Common myeloid progenitor, CD34-positive (primary cell): Measurements from ENCODE around the gene FAM20C.
"Not testable (repeated sequence)": the region's sequence is repeated elsewhere in the genome, so short reads cannot be mapped to it uniquely, and the experiment has no call there.

ENCODE experiments used
- CTCF ChIA-PET: fragments of 350-600 bp; sonication (Branson Sonifier 250); formaldehyde crosslinking; loops from one replicate; lab custom pipeline; 2021; ENCODE audit warnings: antibody characterized with exemption; lab: Charles Lee
- POLR2A ChIA-PET: fragments of 350-600 bp; sonication (Branson Sonifier 250); formaldehyde crosslinking; loops from one replicate; lab custom pipeline; 2021; ENCODE audit warnings: antibody characterized with exemption; lab: Charles Lee
- DNase-seq, 3 donors: peaks; one replicate each; pipeline versions ENCODE4 v3.0.0 to v3.0.0-alpha.2; 2013
- H3K27ac ChIP-seq, 2 experiments: 1 replicate in 1 of 2; 2 replicates in 1 of 2; pipeline ENCODE4 v1.7.0; 2013; ENCODE audit warnings: inconsistent platforms in 2 of 2, low read length in 2 of 2, mild to moderate bottlenecking in 2 of 2, low read depth in 1 of 2, moderate library complexity in 1 of 2; ENCODE audit not compliant: severe bottlenecking in 2 of 2, insufficient read depth in 1 of 2, poor library complexity in 1 of 2
- H3K27me3 ChIP-seq, 5 experiments: replicated peaks in 2 of 5; 1 replicate in 3 of 5; 2 replicates in 2 of 5; pipeline versions ENCODE4 v1.6.1 to v1.7.0; 2013; ENCODE audit warnings: low read length in 4 of 5, mild to moderate bottlenecking in 2 of 5, moderate library complexity in 2 of 5, inconsistent platforms in 1 of 5; ENCODE audit not compliant: insufficient read depth in 5 of 5, control insufficient read depth in 4 of 5
- H3K36me3 ChIP-seq, 4 experiments: 1 replicate in 2 of 4; 2 replicates in 2 of 4; pipeline versions ENCODE4 v1.6.1 to v1.7.0; 2013; ENCODE audit warnings: low read length in 3 of 4, control low read depth in 1 of 4, mild to moderate bottlenecking in 1 of 4; ENCODE audit not compliant: control insufficient read depth in 4 of 4, insufficient read depth in 4 of 4
- H3K4me1 ChIP-seq, 4 experiments: 1 replicate in 3 of 4; 2 replicates in 1 of 4; pipeline versions ENCODE4 v1.6.1 to v1.7.1; 2013; ENCODE audit warnings: low read length in 3 of 4, mild to moderate bottlenecking in 3 of 4, control low read depth in 1 of 4, inconsistent platforms in 1 of 4, moderate library complexity in 1 of 4; ENCODE audit not compliant: control insufficient read depth in 4 of 4, insufficient read depth in 4 of 4; ENCODE audit errors: control extremely low read depth in 1 of 4
- H3K4me3 ChIP-seq, 7 experiments: 1 replicate in 4 of 7; 2 replicates in 3 of 7; pipeline versions ENCODE4 v1.5.1 to v1.7.0; 2013; ENCODE audit warnings: mild to moderate bottlenecking in 7 of 7, low read length in 6 of 7, moderate library complexity in 6 of 7, inconsistent platforms in 2 of 7, low read depth in 2 of 7, control low read depth in 1 of 7; ENCODE audit not compliant: insufficient read depth in 4 of 7, control insufficient read depth in 1 of 7; ENCODE audit errors: extremely low read depth in 1 of 7
- H3K9me3 ChIP-seq, 5 experiments: 1 replicate in 4 of 5; 2 replicates in 1 of 5; pipeline versions ENCODE4 v1.6.1 to v1.7.1; 2013; ENCODE audit warnings: low read length in 4 of 5, mild to moderate bottlenecking in 2 of 5, inconsistent platforms in 1 of 5, low read depth in 1 of 5, moderate library complexity in 1 of 5; ENCODE audit not compliant: control insufficient read depth in 4 of 5, insufficient read depth in 2 of 5; ENCODE audit errors: control extremely low read depth in 1 of 5
- WGBS: methylation state at CpG from one replicate; pipeline ENCODE4 v1.1.5; 2013; ENCODE audit not compliant: insufficient coverage; 5-methylcytosine and 5-hydroxymethylcytosine counted together

FAM20C gene

DNA sequence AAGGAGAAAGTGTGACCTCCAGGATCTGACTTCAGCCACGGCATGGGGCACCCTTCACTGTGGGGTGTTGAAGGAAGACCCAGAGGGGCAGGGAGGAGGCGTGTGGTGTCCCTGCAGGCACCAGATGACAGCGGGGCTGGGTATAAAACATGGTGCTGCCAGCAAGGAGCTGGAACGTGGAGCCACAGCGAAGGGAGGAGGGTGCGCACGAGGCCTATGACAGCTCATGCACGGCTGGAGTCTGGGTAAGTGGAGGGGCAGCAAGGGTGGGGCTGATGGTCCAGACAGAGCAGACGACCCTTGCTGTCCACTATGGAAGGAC lies 69.8 kb downstream of the FAM20C start:
- WGBS = 96% methylated on average over 9 of the region's 9 CpGs
- Histone ChIP-seq H3K9me3 (peaks cover 0 to 43% (median 8%) of the 10 kb centered on the region in 5 experiments), H3K27ac (no peak overlapping the region), H3K36me3 (peaks cover 0 to 2% (median 0%) of the 10 kb centered on the region in 4 experiments), H3K4me3 (peak overlapping the region in 1 of 7 experiments; percentile 9), H3K4me1 (no peaks in the 10 kb centered on the region), H3K27me3 (no peaks in the 10 kb centered on the region)
- CTCF ChIA-PET = no interaction called here
- DNase-seq = no peak
- POLR2A ChIA-PET = no interaction called here

DNA sequence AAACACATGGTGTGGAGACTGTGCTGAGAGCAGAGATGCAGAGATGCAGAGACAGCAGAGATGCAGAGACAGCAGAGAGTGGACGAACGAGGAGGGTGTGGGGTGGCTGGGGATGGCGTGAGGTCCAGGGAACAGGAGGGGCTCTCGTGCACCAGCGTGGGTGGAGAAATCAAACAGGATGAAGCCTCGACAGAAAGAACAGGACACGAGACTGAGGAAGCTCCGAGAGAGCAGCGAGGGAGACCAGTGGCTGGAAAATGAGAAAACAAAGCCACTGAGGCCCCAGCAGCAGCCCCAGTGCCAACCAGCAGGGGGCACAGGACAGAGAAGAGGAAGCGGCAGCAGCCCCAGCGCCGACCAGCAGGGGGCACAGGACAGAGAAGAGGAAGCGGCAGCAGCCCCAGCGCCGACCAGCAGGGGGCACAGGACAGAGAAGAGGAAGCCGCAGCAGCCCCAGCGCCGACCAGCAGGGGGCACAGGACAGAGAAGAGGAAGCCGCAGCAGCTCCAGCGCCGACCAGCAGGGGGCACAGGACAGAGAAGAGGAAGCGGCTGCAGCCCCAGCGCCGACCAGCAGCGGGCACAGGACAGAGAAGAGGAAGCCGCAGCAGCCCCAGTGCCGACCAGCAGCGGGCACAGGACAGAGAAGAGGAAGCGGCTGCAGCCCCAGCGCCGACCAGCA lies 70.4 kb downstream of the FAM20C start:
- H3K36me3 ChIP-seq, H3K27me3 ChIP-seq, H3K4me1 ChIP-seq, POLR2A ChIA-PET, CTCF ChIA-PET, H3K27ac ChIP-seq: not testable (repeated sequence)
- WGBS = 89% methylated on average over 15 of the region's 31 CpGs
- peak; percentile 7 to 31 (median 22) for DNase-seq
- Histone ChIP-seq H3K4me3 (peak overlapping the region in 1 of 7 experiments; percentile 9), H3K9me3 (peaks cover 0 to 39% (median 8%) of the 10 kb centered on the region in 5 experiments)

DNA sequence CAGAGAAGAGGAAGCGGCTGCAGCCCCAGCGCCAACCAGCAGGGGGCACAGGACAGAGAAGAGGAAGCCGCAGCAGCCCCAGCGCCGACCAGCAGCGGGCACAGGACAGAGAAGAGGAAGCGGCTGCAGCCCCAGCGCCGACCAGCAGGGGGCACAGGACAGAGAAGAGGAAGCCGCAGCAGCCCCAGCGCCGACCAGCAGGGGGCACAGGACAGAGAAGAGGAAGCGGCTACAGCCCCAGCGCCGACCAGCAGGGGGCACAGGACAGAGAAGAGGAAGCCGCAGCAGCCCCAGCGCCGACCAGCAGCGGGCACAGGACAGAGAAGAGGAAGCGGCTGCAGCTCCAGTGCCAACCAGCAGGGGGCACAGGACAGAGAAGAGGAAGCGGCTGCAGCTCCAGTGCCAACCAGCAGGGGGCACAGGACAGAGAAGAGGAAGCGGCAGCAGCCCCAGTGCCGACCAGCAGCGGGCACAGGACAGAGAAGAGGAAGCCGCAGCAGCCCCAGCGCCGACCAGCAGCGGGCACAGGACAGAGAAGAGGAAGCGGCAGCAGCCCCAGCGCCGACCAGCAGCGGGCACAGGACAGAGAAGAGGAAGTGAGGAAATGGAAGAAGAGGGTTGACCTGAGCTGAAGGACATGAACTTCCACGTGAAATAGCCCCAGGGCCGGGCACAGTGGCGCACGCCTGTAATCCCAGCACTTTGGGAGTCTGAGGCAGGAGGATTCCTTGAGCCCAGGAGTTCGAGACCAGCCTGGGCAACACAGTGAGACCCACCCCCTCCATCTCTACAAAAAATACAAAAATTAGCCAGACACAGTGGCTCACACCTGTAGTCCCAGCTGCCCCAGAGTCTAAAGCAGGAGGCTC lies 71.3 kb downstream of the FAM20C start:
- H3K4me1 ChIP-seq, H3K36me3 ChIP-seq, H3K4me3 ChIP-seq, H3K27ac ChIP-seq, H3K27me3 ChIP-seq: not testable (repeated sequence)
- ChIA-PET POLR2A (interaction anchor here (0.7 kb wide), 1 partner anchor 114 kb away, joined by 3 read pairs; no protein-coding TSS in a partner anchor), CTCF (interaction anchor here (0.8 to 1.2 kb wide), 4 partner anchors 10 to 450 kb away, joined by 3 to 4 read pairs (median 3); no protein-coding TSS in a partner anchor)
- DNase-seq = peak; percentile 46 to 71 (median 49)
- H3K9me3 ChIP-seq = peaks cover 0 to 35% (median 8%) of the 10 kb centered on the region in 5 experiments
- WGBS = 72% methylated on average over 8 of the region's 37 CpGs

DNA sequence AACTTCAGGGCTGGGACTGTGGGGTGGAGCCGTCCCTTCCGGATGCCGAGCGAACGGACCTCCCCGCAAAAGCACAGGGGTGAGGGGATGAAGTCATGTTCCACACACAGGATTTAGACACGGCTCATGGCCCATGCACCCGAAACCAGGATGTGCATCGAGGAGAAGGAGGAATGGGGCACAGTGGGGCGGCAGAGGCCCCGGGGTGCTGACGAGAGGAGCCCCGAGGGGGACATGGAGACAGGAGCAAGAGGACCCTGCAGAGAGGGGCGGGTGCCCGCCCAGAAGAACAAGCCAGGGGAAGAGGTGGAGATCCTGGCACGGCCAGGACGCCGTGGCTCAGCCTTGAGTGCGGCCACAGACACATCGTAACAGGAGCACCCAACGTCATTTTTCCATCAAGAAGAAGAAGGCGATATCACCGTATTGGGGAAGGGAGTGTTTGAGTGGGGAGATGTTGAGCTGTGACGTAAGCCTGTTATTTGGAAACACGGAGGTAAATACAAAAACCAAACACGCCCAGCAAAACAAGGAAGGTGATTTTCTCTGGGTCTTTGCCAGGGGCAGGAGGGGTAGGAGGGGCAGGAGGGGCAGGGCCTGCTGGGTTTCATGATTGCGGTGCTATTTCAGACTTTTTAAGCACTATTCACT lies 72.3 kb downstream of the FAM20C start:
- WGBS = 85% methylated on average over 16 of the region's 27 CpGs
- Histone ChIP-seq H3K9me3 (peaks cover 0 to 28% (median 8%) of the 10 kb centered on the region in 5 experiments), H3K36me3 (peaks cover 0 to 2% (median 0%) of the 10 kb centered on the region in 4 experiments), H3K4me1 (no peaks in the 10 kb centered on the region), H3K27ac (no peak overlapping the region), H3K4me3 (no peak overlapping the region), H3K27me3 (peaks cover 0 to 3% (median 0%) of the 10 kb centered on the region in 5 experiments)
- DNase-seq = peak in 2 of 3 donors; percentile 18 to 37
- ChIA-PET CTCF (interaction anchor here (0.8 to 1.2 kb wide), 3 partner anchors 9 to 404 kb away, joined by 3 read pairs; no protein-coding TSS in a partner anchor), POLR2A (no interaction called here)

DNA sequence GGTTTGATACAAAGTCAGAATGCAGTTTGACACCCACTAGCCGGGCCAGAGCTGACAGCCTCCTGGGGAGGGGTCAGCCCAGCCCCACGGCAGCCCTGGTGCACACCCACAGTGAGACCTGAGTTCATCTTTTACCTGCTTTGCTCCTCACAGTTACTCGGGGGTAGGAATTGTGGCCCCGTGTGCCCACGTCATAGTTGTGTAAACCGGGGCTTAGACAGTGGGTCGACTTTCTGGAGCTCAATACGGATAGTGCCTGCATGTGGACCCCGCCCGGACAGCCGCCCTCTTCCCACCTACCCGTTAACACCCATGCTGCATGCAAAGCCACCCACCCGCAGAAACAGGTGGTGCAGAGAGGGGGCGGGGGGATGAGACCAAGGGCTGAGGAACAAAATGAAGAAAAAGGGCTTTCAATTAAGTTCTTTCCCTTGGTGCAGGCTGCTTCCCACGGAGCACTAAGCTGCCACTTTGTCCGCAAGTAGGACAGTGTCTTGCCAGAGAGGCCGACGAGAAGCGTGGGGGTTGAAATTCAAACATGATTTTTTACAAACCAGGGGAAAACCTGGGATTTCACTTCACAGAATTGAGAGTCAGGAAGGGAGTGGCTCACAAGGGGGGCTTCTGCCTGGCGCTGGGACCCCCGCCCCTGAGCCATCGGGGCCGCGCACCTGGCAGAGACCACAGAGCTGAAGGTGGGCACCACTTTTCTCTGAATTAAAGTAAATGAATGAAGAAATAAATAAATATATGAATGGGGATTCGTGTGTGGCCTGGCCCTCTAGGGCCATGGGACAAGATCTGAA lies 73.0 kb downstream of the FAM20C start:
- Histone ChIP-seq H3K36me3 (peaks cover 0 to under 1% (median 0%) of the 10 kb centered on the region in 4 experiments), H3K4me1 (no peaks in the 10 kb centered on the region), H3K9me3 (peaks cover 0 to 25% (median 8%) of the 10 kb centered on the region in 5 experiments), H3K27me3 (peaks cover 0 to 3% (median 0%) of the 10 kb centered on the region in 5 experiments), H3K4me3 (no peak overlapping the region), H3K27ac (no peak overlapping the region)
- ChIA-PET POLR2A (no interaction called here), CTCF (interaction anchor here (1.2 to 1.6 kb wide), 2 partner anchors 12 to 403 kb away, joined by 3 to 4 read pairs; no protein-coding TSS in a partner anchor)
- 89% methylated on average over 23 of the region's 25 CpGs for WGBS
- DNase-seq = no peak

DNA sequence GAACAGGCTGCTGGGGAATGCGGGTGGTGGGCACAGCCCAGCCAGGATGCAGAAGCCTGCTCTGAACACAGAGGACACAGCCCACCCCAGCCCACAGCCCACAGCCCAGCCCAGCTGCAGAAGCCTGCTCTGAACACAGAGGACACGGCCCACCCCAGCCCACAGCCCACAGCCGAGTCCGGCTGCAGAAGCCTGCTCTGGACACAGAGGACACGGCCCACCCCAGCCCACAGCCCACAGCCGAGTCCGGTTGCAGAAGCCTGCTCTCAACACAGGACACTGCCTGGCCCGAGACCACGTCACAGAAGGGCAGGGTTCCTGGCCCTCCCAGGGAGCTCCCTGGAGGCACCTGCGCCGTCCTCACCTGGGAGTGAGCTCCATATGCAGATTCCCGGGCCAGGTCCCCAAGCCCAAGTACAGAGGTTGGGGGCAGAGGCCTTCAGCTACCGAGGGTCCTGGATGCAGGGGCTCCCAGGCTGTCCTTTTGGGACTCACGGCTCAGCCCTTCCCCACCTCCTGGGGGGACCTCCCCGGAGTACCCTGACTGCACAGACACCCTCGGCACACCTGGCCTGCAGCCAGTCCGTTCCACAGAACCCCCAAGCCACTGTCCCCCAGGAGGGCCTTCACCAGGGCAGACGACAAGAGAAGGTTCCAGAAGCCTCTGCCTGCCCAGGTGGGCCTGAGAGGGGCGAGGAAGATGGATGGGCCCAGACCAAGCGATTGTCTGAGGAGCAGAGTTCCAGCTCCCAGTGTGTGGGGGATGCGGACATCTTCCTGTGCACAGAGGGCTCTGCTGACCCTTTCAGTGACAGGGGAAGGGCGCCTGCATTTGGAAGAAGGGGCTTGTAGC lies 73.9 kb downstream of the FAM20C start:
- no peak for DNase-seq
- Histone ChIP-seq H3K4me3 (no peak overlapping the region), H3K4me1 (no peaks in the 10 kb centered on the region), H3K36me3 (no peaks in the 10 kb centered on the region), H3K27ac (no peak overlapping the region), H3K9me3 (peaks cover 0 to 19% (median 8%) of the 10 kb centered on the region in 5 experiments), H3K27me3 (peaks cover 0 to 3% (median 0%) of the 10 kb centered on the region in 5 experiments)
- POLR2A ChIA-PET = no interaction called here
- CTCF ChIA-PET = interaction anchor here (1.6 kb wide), 1 partner anchor 11 kb away, joined by 4 read pairs; no protein-coding TSS in a partner anchor
- WGBS = 90% methylated on average over 17 of the region's 22 CpGs
